DMS53 treated with DMSO at 0.1 percent for 48 hours (cell line): ENCODE results near the gene CCDC198.
A peak's percentile ranks its signal among the peaks of the same experiment; 100 is the strongest.

Experiments used
- DNase-seq: peaks from one replicate; lab custom pipeline; 2025; ENCODE audit not compliant: unreplicated experiment; lab: John Stamatoyannopoulos, UW

Gene CCDC198, protein sequence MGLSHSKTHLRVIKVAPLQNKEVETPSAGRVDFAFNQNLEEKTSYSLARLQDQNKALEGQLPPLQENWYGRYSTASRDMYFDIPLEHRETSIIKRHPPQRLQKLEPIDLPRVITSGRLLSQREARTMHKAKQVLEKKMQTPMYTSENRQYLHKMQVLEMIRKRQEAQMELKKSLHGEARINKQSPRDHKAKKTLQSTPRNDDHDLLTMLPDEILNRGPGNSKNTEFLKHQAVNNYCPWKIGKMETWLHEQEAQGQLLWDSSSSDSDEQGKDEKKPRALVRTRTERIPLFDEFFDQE

GRCh38 chr14:57493467-57494181 lies at the start of gene CCDC198:
Gene CCDC198, minus strand, starts transcription at chr14:57493857. Its CDS starts 142 bp downstream, at chr14:57493715.
- DNase-seq = peak; percentile 27

DNA sequence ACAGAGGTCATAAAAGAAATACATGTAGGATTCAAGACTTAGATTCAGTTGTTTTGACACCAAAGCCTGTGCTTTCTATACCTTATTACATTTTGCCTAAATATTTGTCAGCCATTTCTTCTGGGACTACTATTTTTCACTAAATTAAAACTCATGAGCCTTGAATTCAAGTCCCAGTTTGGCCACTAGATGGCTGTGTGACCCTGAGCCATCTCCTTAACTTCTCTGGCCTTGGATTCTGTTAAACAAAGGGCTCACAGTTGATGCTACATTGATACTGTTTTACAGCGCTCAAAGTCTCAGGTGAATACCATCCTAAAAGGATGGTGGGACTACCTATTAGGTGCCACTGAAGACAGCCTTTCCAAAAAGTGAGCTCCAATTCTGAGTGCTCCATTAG lies 39.6 kb upstream of the CCDC198 start:
- DNase-seq = peak; percentile 10

GRCh38 chr14:57530571-57530970 lies 36.9 kb upstream of the CCDC198 start:
- DNase-seq = no peak

DNA sequence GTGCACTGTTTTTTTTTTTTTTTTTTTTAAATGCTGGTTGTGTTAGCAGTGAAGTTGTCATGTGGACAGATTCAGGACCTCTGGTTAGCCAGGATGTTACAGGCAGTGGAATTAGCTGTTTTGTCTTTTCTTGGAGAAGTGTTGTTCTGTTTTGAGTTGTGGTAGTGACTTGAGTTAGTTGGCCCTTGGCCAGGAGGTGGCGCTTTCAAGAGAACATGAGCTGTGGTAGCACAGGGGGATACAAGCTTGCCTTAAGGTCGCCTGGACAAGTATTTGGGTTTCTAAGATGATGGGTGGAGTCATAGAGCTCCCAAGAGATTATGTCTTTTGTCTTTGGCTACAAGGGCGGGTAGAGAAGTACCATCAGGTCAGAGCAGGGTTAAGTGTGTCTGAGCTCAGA lies 33.3 kb upstream of the CCDC198 start:
- DNase-seq = no peak

- no peak for DNase-seq
Observed at GRCh38 chr14:57519043-57519442, 25.4 kb upstream of the CCDC198 start.

- DNase-seq = peak; percentile 8
Observed at GRCh38 chr14:57512220-57512619, 18.6 kb upstream of the CCDC198 start.

DNA sequence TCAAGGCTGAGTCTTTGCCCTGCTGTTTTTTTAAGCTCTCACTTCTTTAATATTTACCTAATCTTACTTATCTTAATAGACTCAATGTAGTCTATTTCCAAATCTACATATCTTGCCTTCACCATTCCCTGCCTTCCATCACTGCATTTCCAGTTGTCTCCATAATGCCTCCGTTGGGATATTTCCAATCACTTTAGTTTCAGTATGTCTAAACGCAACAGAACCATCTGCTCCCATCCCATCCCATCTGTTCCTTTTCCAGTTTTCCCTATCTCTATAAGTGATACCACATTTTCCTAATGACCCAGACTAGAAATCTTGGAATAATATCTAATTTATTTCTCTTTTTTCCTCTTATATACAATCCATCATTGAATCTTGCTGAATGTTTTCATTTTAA lies 15.1 kb upstream of the CCDC198 start:
- no peak for DNase-seq

GRCh38 chr14:57502586-57503254 lies 9.1 kb upstream of the CCDC198 start:
- DNase-seq = no peak

- no peak for DNase-seq
Observed at GRCh38 chr14:57501039-57501557, 7.4 kb upstream of the CCDC198 start.

- no peak for DNase-seq
Observed at GRCh38 chr14:57498659-57499058, 5.0 kb upstream of the CCDC198 start.

DNA sequence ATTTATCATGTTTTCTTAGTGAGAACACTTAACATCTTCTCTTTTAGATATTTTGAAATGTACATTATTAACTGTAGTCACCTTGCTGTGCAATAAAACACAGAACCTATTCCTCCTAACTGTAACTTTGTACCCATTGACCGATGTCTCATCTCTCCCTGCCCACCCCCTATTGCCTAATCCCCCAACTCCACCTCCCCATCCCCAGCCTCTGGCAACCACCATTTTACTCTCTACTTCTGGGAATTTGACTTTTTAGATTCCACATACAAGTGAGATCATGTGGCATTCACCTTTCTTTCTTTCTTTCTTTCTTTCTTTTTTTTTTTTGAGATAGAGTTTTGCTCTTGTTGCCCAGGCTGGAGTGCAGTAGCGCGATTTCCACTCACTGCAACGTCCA lies 4.4 kb upstream of the CCDC198 start:
- no peak for DNase-seq

DNA sequence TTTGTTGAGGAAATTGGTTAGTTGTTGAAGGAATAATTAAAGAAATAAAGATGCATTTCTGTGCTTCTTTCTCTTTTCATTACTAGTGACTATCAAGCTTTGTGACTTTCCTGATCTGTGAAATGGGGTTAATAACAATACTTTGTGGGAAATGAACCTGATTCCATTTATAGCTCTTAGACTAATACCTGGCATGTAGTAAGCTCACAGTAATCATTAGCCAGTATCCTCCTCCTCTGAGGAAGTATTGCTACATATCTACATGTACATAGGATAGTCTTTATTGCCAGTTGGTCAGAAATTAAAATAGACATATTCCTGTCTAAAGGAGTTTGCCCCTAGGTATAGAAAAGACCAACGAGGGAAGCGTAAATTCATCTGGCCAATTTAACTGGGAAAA lies 1.8 kb upstream of the CCDC198 start:
- no peak for DNase-seq

GRCh38 chr14:57492859-57493258 lies 798 bp downstream of the CCDC198 start:
- peak; percentile 11 for DNase-seq

GRCh38 chr14:57491640-57492039 lies 2.0 kb downstream of the CCDC198 start:
- no peak for DNase-seq

DNA sequence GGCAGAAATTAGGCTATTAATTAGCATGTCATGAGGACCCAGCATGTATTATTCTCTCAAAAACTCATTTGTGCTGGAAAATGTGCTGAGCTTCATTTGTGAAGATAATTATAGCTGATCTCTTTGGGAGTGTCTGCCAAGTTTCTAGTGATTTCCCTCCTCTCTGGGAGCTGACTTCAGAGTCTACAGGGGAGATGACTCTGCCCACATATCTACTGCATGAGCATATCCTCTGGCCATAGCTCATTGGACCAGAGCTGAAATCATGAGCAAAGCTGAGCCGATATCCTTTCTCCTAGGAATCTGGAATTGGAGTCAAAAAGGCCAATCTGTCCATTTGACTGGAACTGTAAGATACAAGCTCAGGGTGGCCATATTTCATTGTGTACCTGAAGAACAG lies 5.9 kb downstream of the CCDC198 start:
- DNase-seq = no peak

GRCh38 chr14:57486767-57487379 lies 6.8 kb downstream of the CCDC198 start:
- peak; percentile 37 for DNase-seq

- no peak for DNase-seq
Observed at GRCh38 chr14:57485635-57486034, 8.0 kb downstream of the CCDC198 start.

- DNase-seq = no peak
Observed at GRCh38 chr14:57482120-57482519, 11.5 kb downstream of the CCDC198 start.

DNA sequence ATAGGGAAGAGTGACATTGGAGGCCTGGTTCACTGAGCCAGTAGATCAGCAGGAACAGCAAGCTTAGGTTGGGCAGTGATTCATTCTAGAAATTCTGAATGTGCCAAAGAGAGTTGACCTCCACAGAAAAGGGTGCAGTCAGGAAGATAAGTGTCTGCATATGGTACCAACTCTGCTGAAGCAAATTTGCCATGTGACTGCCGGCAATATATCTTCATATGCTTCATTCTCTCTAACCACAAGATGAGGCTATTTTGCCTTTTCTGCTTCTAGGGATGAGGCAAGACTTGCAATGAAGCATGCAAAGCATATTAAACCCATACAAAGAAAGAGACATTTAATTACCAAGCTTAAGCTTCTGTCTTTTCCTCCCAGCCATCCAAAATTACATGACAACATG lies 13.6 kb downstream of the CCDC198 start:
- no peak for DNase-seq

DNA sequence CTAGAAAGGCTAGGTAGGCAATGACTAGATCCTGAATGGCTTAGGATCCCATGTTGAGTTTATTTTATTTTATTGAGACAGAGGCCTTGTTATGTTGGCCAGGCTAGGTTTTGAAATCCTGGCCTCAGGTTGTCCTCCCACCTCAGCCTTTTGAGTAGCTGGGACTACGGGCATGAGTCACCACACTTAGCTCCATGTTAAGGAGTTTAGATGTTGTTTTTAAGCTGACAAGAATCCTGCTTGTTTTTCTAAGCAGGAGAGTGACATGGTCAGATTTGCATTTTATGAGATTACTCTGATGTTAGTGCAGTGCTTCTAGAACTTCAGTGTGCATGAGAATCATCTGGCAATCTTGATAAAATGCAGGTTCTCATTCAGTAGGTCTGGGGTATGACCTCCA lies 14.5 kb downstream of the CCDC198 start:
- no peak for DNase-seq

GRCh38 chr14:57478050-57478449 lies 15.6 kb downstream of the CCDC198 start:
- DNase-seq = no peak
